Esophagus (tissue), 2 donors: ENCODE results near the gene PRPF6. TPM values are rescaled to one million over a fixed set of nuclear protein-coding genes. Genes with fewer than 3 reads are reported as not detected.
A peak's percentile ranks its signal among the peaks of the same experiment; 100 is the strongest.

Source experiments
- H3K27ac ChIP-seq, 2 donors: one replicate each; pipeline ENCODE4 v1.5.1; 2013; ENCODE audit warnings: low read depth in 2 of 2, mild to moderate bottlenecking in 2 of 2, inconsistent platforms in 1 of 2, low read length in 1 of 2, moderate library complexity in 1 of 2
- H3K27me3 ChIP-seq, 2 donors: one replicate each; pipeline ENCODE4 v1.6.1; 2013; ENCODE audit warnings: low read length in 2 of 2, control low read depth in 1 of 2, mild to moderate bottlenecking in 1 of 2; ENCODE audit not compliant: insufficient read depth in 2 of 2, control insufficient read depth in 1 of 2
- H3K36me3 ChIP-seq, 2 donors: one replicate each; pipeline ENCODE4 v1.6.1; 2013; ENCODE audit warnings: low read length in 1 of 2; ENCODE audit not compliant: control insufficient read depth in 2 of 2, insufficient read depth in 2 of 2
- H3K4me1 ChIP-seq, 2 donors: one replicate each; pipeline ENCODE4 v1.6.1; 2013; ENCODE audit warnings: low read length in 1 of 2; ENCODE audit not compliant: control insufficient read depth in 2 of 2, insufficient read depth in 2 of 2
- H3K4me3 ChIP-seq, 2 donors: one replicate each; pipeline ENCODE4 v1.5.1; 2013; ENCODE audit warnings: low read length in 2 of 2, mild to moderate bottlenecking in 2 of 2, low read depth in 1 of 2, moderate library complexity in 1 of 2
- H3K9me3 ChIP-seq, 2 donors: one replicate each; pipeline ENCODE4 v1.6.1; 2013; ENCODE audit warnings: mild to moderate bottlenecking in 2 of 2, low read depth in 1 of 2, low read length in 1 of 2, moderate library complexity in 1 of 2; ENCODE audit not compliant: control insufficient read depth in 2 of 2, insufficient read depth in 1 of 2
- WGBS, 2 donors: extraction: QIAGEN DNeasy Blood & Tissue Kit; methylation state at CpG; one replicate each; pipeline ENCODE4 v1.1.7; 2013; 5-methylcytosine and 5-hydroxymethylcytosine counted together
- polyA plus RNA-seq, 2 donors: library from polyadenylated mRNA; stranded (reverse); fragments of 200-250 nt; gene quantifications; one replicate each; pipeline ENCODE4 v1.2.3, GENCODE V29; 2013
- donor health status: healthy with polysubstance abuse.
- donor health status: Bipolar disorder and iron deficiency.

The PRPF6 gene
- polyA plus RNA-seq, 2 donors = 24.6 to 39.0 TPM

GRCh38 chr20:63980317-63980805, 571 bp upstream of the PRPF6 start:
- H3K4me1 ChIP-seq = peaks cover 2 to 16% of the 10 kb centered on the region in 2 donors
- peak overlapping the region; percentile 86 to 91 for H3K4me3 ChIP-seq
- 48 to 51% methylated on average over 15 of the region's 15 CpGs for WGBS, 2 donors
- peak overlapping the region; percentile 92 for H3K27ac ChIP-seq
- peaks cover 9 to 12% of the 10 kb centered on the region in 2 donors for H3K36me3 ChIP-seq
- no peaks in the 10 kb centered on the region for H3K9me3 ChIP-seq
- H3K27me3 ChIP-seq = no peaks in the 10 kb centered on the region

GRCh38 chr20:63982937-63983336, 2.0 kb downstream of the PRPF6 start:
- peaks cover 2 to 16% of the 10 kb centered on the region in 2 donors for H3K4me1 ChIP-seq
- no peaks in the 10 kb centered on the region for H3K27me3 ChIP-seq
- H3K4me3 ChIP-seq = no peak overlapping the region
- WGBS, 2 donors = 87 to 88% methylated on average over 14 of the region's 14 CpGs
- H3K9me3 ChIP-seq = no peaks in the 10 kb centered on the region
- no peak overlapping the region for H3K27ac ChIP-seq
- H3K36me3 ChIP-seq = peaks cover 8 to 11% of the 10 kb centered on the region in 2 donors

GRCh38 chr20:64000906-64001305, 20.0 kb downstream of the PRPF6 start:
- 91 to 95% methylated on average over 12 of the region's 12 CpGs for WGBS, 2 donors
- Histone ChIP-seq H3K36me3 (peaks cover 17 to 32% of the 10 kb centered on the region in 2 donors), H3K27ac (no peak overlapping the region)

GRCh38 chr20:64001607-64002011, 20.7 kb downstream of the PRPF6 start:
- Histone ChIP-seq H3K36me3 (peaks cover 17 to 32% of the 10 kb centered on the region in 2 donors), H3K27me3 (no peaks in the 10 kb centered on the region), H3K9me3 (no peaks in the 10 kb centered on the region), H3K27ac (no peak overlapping the region), H3K4me3 (no peak overlapping the region), H3K4me1 (peaks cover 0 to 8% of the 10 kb centered on the region in 2 donors)
- 68 to 69% methylated on average over 11 of the region's 11 CpGs for WGBS, 2 donors

More at GRCh38 chr20:64000906-64001305, 20.0 kb downstream of the PRPF6 start:
- no peak overlapping the region for H3K4me3 ChIP-seq
- H3K27me3 ChIP-seq = no peaks in the 10 kb centered on the region
- no peaks in the 10 kb centered on the region for H3K9me3 ChIP-seq
- peaks cover 0 to 8% of the 10 kb centered on the region in 2 donors for H3K4me1 ChIP-seq

- no peak overlapping the region for H3K4me3 ChIP-seq
- WGBS, 2 donors = 40 to 57% methylated on average over 7 of the region's 7 CpGs
- peaks cover 0 to 8% of the 10 kb centered on the region in 2 donors for H3K4me1 ChIP-seq
- peak overlapping the region; percentile 79 to 82 for H3K27ac ChIP-seq
- no peaks in the 10 kb centered on the region for H3K9me3 ChIP-seq
- H3K27me3 ChIP-seq = no peaks in the 10 kb centered on the region
- peaks cover 15 to 29% of the 10 kb centered on the region in 2 donors for H3K36me3 ChIP-seq
These were observed 23.2 kb downstream of the PRPF6 start for GRCh38 chr20:64003960-64004725.

GRCh38 chr20:64005394-64005793, 24.5 kb downstream of the PRPF6 start:
- H3K27ac ChIP-seq = no peak overlapping the region
- WGBS, 2 donors = 84% methylated on average over 6 of the region's 6 CpGs
- peaks cover 17 to 25% of the 10 kb centered on the region in 2 donors for H3K36me3 ChIP-seq
- H3K27me3 ChIP-seq = no peaks in the 10 kb centered on the region
- no peak overlapping the region for H3K4me3 ChIP-seq
- no peaks in the 10 kb centered on the region for H3K9me3 ChIP-seq
- H3K4me1 ChIP-seq = peaks cover 0 to 8% of the 10 kb centered on the region in 2 donors

- Histone ChIP-seq H3K9me3 (no peaks in the 10 kb centered on the region), H3K4me3 (no peak overlapping the region), H3K4me1 (peaks cover 0 to 11% of the 10 kb centered on the region in 2 donors), H3K27me3 (no peaks in the 10 kb centered on the region), H3K27ac (no peak overlapping the region), H3K36me3 (peaks cover 16 to 24% of the 10 kb centered on the region in 2 donors)
- 75 to 84% methylated on average over 10 of the region's 10 CpGs for WGBS, 2 donors
These were observed 25.6 kb downstream of the PRPF6 start for GRCh38 chr20:64006490-64006889.

GRCh38 chr20:64006902-64007301, 26.0 kb downstream of the PRPF6 start:
- H3K4me3 ChIP-seq = no peak overlapping the region
- H3K4me1 ChIP-seq = peaks cover 0 to 11% of the 10 kb centered on the region in 2 donors
- H3K36me3 ChIP-seq = peaks cover 14 to 22% of the 10 kb centered on the region in 2 donors
- H3K27me3 ChIP-seq = no peaks in the 10 kb centered on the region
- WGBS, 2 donors = 92 to 95% methylated on average over 3 of the region's 3 CpGs
- H3K27ac ChIP-seq = no peak overlapping the region
- no peaks in the 10 kb centered on the region for H3K9me3 ChIP-seq

GRCh38 chr20:64009811-64010387, 29.0 kb downstream of the PRPF6 start:
- Histone ChIP-seq H3K4me1 (peaks cover 0 to 5% of the 10 kb centered on the region in 2 donors), H3K4me3 (no peak overlapping the region), H3K27me3 (no peaks in the 10 kb centered on the region), H3K27ac (no peak overlapping the region), H3K36me3 (peaks cover 12 to 16% of the 10 kb centered on the region in 2 donors), H3K9me3 (no peaks in the 10 kb centered on the region)
- WGBS, 2 donors = 88 to 91% methylated on average over 13 of the region's 13 CpGs
